Neural progenitor cell (in vitro differentiated cells): ENCODE measurements around the gene PPP2R5A. TPM values are rescaled to one million over a fixed set of nuclear protein-coding genes. Genes with fewer than 3 reads are reported as not detected.

ENCODE experiments used
- DNase-seq: peaks from one replicate; pipeline ENCODE4 v3.0.0-alpha.2; 2016; ENCODE audit warnings: low spot score
- H2AFZ ChIP-seq: fragments of 200-600 bp; sonication (generic); replicated peaks from 2 replicates; pipeline ENCODE4 v1.6.1; 2016; ENCODE audit warnings: antibody characterized with exemption
- H3F3A ChIP-seq: fragments of 200-600 bp; sonication (generic); 2 replicates; pipeline ENCODE4 v1.6.1; 2016; ENCODE audit warnings: antibody characterized with exemption, low read depth
- H3K27ac ChIP-seq: fragments of 200-600 bp; sonication (generic); 2 replicates; pipeline ENCODE4 v1.5.1; 2016; ENCODE audit warnings: mild to moderate bottlenecking
- H3K27me3 ChIP-seq: fragments of 200-600 bp; sonication (generic); 2 replicates; pipeline ENCODE4 v1.6.1; 2016; ENCODE audit warnings: mild to moderate bottlenecking, moderate library complexity
- H3K36me3 ChIP-seq: fragments of 200-600 bp; sonication (generic); 2 replicates; pipeline ENCODE4 v1.5.1; 2016
- H3K4me1 ChIP-seq: fragments of 200-600 bp; sonication (generic); 2 replicates; pipeline ENCODE4 v1.6.1; 2016; ENCODE audit warnings: mixed run types
- H3K4me2 ChIP-seq: fragments of 200-600 bp; sonication (generic); 2 replicates; pipeline ENCODE4 v1.6.1; 2016
- H3K4me3 ChIP-seq: fragments of 200-600 bp; sonication (generic); 2 replicates; pipeline ENCODE4 v1.5.1; 2016
- H3K79me2 ChIP-seq: fragments of 200-600 bp; sonication (generic); 2 replicates; pipeline ENCODE4 v1.6.1; 2016; ENCODE audit warnings: low read depth
- H3K9ac ChIP-seq: fragments of 200-600 bp; sonication (generic); 2 replicates; pipeline ENCODE4 v1.6.1; 2016
- H3K9me3 ChIP-seq: fragments of 200-600 bp; sonication (generic); 2 replicates; pipeline ENCODE4 v1.5.1; 2016; ENCODE audit warnings: low read depth
- H4K20me1 ChIP-seq: fragments of 200-600 bp; sonication (generic); 2 replicates; pipeline ENCODE4 v1.6.1; 2016; ENCODE audit warnings: low read depth
- H3K27ac Mint-ChIP-seq: 3 replicates; pipeline ENCODE4 v1.8.0; 2021; ENCODE audit warnings: mixed read lengths
- H3K27me3 Mint-ChIP-seq: 2 replicates; pipeline ENCODE4 v1.8.0; 2022; ENCODE audit warnings: low read depth, mild to moderate bottlenecking, inconsistent platforms, moderate library complexity, mixed read lengths; ENCODE audit not compliant: insufficient read depth
- H3K36me3 Mint-ChIP-seq: 3 replicates; pipeline ENCODE4 v1.8.0; 2021; ENCODE audit warnings: mixed read lengths
- H3K4me1 Mint-ChIP-seq: 3 replicates; pipeline ENCODE4 v1.8.0; 2021; ENCODE audit warnings: mixed read lengths
- H3K4me3 Mint-ChIP-seq: 3 replicates; pipeline ENCODE4 v1.8.0; 2021; ENCODE audit warnings: mild to moderate bottlenecking, moderate library complexity, mixed read lengths
- H3K9me3 Mint-ChIP-seq: 3 replicates; pipeline ENCODE4 v1.8.0; 2020; ENCODE audit warnings: mixed read lengths
- CTCF ChIP-seq: fragments of 200-600 bp; sonication (generic); IDR thresholded peaks from 2 replicates; pipeline ENCODE4 v1.5.1; 2017; ENCODE audit warnings: antibody characterized with exemption, mild to moderate bottlenecking
- EZH2 ChIP-seq: fragments of 200-600 bp; sonication (generic); IDR thresholded peaks from 2 replicates; pipeline ENCODE4 v1.6.1; 2017; ENCODE audit warnings: antibody characterized with exemption, mild to moderate bottlenecking, moderate library complexity
- EZH2phosphoT487 ChIP-seq: fragments of 200-600 bp; sonication (generic); IDR thresholded peaks from 2 replicates; pipeline ENCODE4 v1.6.1; 2017; ENCODE audit warnings: antibody characterized with exemption
- total RNA-seq: library from RNA; depleted of rRNA; stranded (reverse); fragments of >200 nt; gene quantifications from 2 replicates; pipeline ENCODE4 v1.2.3, GENCODE V29; 2015; ENCODE audit warnings: low replicate concordance

The PPP2R5A gene
- total RNA-seq, 1 donor from 2014 or later: 27.9 TPM

GRCh38 chr1:212351588-212352362, 66.6 kb downstream of the PPP2R5A start:
- no peak overlapping the region for H3K4me2 ChIP-seq
- no peaks in the 10 kb centered on the region for H3K27me3 ChIP-seq
- no peaks in the 10 kb centered on the region for H3K36me3 ChIP-seq

GRCh38 chr1:212353181-212353580, 68.0 kb downstream of the PPP2R5A start:
- Mint-ChIP-seq H3K4me1 (no peaks in the 10 kb centered on the region), H3K27me3 (peaks cover 2% of the 10 kb centered on the region), H3K36me3 (peaks cover 3% of the 10 kb centered on the region), H3K4me3 (no peak overlapping the region), H3K9me3 (no peaks in the 10 kb centered on the region), H3K27ac (no peak overlapping the region)
- H4K20me1 ChIP-seq: no peaks in the 10 kb centered on the region
- H3K79me2 ChIP-seq: no peaks in the 10 kb centered on the region
- TF ChIP-seq EZH2 (no peak), EZH2phosphoT487 (no peak), CTCF (no peak)
- no peaks in the 10 kb centered on the region for H3F3A ChIP-seq
- no peak overlapping the region for H3K4me3 ChIP-seq
- no peaks in the 10 kb centered on the region for H3K36me3 ChIP-seq
- DNase-seq: no peak
- no peaks in the 10 kb centered on the region for H3K27me3 ChIP-seq
- no peak overlapping the region for H2AFZ ChIP-seq
- H3K9ac ChIP-seq: no peak overlapping the region
- no peak overlapping the region for H3K4me2 ChIP-seq
- no peaks in the 10 kb centered on the region for H3K4me1 ChIP-seq
- no peaks in the 10 kb centered on the region for H3K9me3 ChIP-seq
- H3K27ac ChIP-seq: no peak overlapping the region

More at GRCh38 chr1:212351588-212352362, 66.6 kb downstream of the PPP2R5A start:
- no peak overlapping the region for H3K27ac ChIP-seq
- no peaks in the 10 kb centered on the region for H3K4me1 Mint-ChIP-seq
- H3K9me3 ChIP-seq: no peaks in the 10 kb centered on the region
- no peaks in the 10 kb centered on the region for H3K9me3 Mint-ChIP-seq
- no peak overlapping the region for H2AFZ ChIP-seq
- no peak for TF ChIP-seq EZH2phosphoT487
- TF ChIP-seq CTCF: no peak
- H3K4me3 ChIP-seq: no peak overlapping the region
- H3K79me2 ChIP-seq: no peaks in the 10 kb centered on the region
- no peaks in the 10 kb centered on the region for H3K4me1 ChIP-seq
- no peak for DNase-seq
- H3K4me3 Mint-ChIP-seq: no peak overlapping the region
- no peak overlapping the region for H3K9ac ChIP-seq
- H3F3A ChIP-seq: no peaks in the 10 kb centered on the region
- H4K20me1 ChIP-seq: no peaks in the 10 kb centered on the region
- H3K27ac Mint-ChIP-seq: no peak overlapping the region
- peaks cover 1% of the 10 kb centered on the region for H3K36me3 Mint-ChIP-seq
- H3K27me3 Mint-ChIP-seq: peaks cover 2% of the 10 kb centered on the region

- Mint-ChIP-seq H3K4me1 (no peaks in the 10 kb centered on the region), H3K9me3 (no peaks in the 10 kb centered on the region), H3K27ac (no peak overlapping the region), H3K27me3 (peaks cover 2% of the 10 kb centered on the region), H3K4me3 (no peak overlapping the region), H3K36me3 (peaks cover 7% of the 10 kb centered on the region)
- peaks cover 6% of the 10 kb centered on the region for H3K36me3 ChIP-seq
- DNase-seq: no peak
- no peak overlapping the region for H3K4me2 ChIP-seq
- H3F3A ChIP-seq: no peaks in the 10 kb centered on the region
- TF ChIP-seq EZH2 (no peak), CTCF (no peak), EZH2phosphoT487 (no peak)
- no peak overlapping the region for H3K27ac ChIP-seq
- H3K9ac ChIP-seq: no peak overlapping the region
- H2AFZ ChIP-seq: no peak overlapping the region
- no peaks in the 10 kb centered on the region for H3K27me3 ChIP-seq
- no peaks in the 10 kb centered on the region for H3K79me2 ChIP-seq
- no peaks in the 10 kb centered on the region for H3K9me3 ChIP-seq
- no peaks in the 10 kb centered on the region for H3K4me1 ChIP-seq
- H3K4me3 ChIP-seq: no peak overlapping the region
- H4K20me1 ChIP-seq: no peaks in the 10 kb centered on the region
These were observed 69.3 kb downstream of the PPP2R5A start for GRCh38 chr1:212354464-212354863.
